ENCODE results near the gene PSMB11.

PSMB11 gene

GRCh38 chr14:23089498-23090253 is 47.7 kb downstream of the PSMB11 start:
- no peak for DNase-seq

DNA sequence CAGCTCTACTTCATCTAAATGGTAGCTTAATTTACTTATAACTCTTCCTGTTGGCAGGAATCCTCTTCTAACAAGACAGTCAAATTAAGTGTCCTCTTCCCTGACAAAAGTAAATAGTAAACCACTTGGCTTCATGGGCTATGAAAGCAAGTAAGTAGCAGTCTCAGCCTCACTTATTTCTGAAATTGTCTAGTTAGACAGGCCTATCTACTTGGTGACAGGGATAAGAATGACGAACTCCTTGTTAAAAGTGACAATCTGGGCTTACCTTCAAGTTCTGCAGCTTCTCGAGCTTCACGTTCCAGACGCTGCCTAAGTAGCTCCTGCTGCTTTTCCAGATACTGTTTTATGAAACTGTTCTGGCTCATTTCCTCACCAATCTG is 48.2 kb downstream of the PSMB11 start:
- no peak for DNase-seq

- no peak for DNase-seq
These were observed 49.5 kb downstream of the PSMB11 start for GRCh38 chr14:23091294-23092225.

- no peak for DNase-seq
These were observed 51.1 kb downstream of the PSMB11 start for GRCh38 chr14:23093104-23093503.

DNA sequence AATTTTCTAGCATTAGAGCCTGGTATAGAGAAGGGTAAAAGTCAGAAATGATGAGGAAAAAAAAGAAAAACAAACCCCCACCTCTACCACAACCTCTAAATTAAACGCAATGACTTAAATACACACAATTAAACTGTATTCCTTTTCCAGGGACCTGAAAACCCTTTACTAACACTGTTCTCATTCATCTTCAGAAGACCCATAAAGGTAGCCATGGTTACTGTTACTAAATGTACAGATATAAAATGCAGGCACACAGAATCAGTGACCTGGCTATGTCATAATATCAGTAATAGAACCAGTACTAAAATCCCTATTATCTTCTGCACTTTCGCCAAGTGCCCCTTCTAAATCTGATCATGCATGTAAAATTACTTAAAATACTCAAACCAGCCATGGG is 51.5 kb downstream of the PSMB11 start:
- no peak for DNase-seq
